Endothelial cell of umbilical vein (primary cell): Measurements from ENCODE around the gene SFSWAP.

Experiments used
- EZH2 ChIP-seq: IDR thresholded peaks from 2 replicates; pipeline ENCODE4 v1.6.1; 2012; ENCODE audit warnings: borderline replicate concordance, low read depth, mild to moderate bottlenecking, moderate library complexity, low read length, inconsistent platforms; ENCODE audit not compliant: severe bottlenecking
- GATA2 ChIP-seq: IDR thresholded peaks from 2 replicates; pipeline ENCODE4 v1.7.0; 2011; ENCODE audit warnings: low read depth, mild to moderate bottlenecking, moderate library complexity, mixed read lengths, low read length; ENCODE audit not compliant: insufficient read length, insufficient read depth
- POLR2A ChIP-seq: IDR thresholded peaks from 2 replicates; pipeline ENCODE4 v1.6.1; 2012; ENCODE audit warnings: low read depth, mild to moderate bottlenecking, control low read depth, low read length
- POLR2AphosphoS5 ChIP-seq: IDR thresholded peaks from 2 replicates; pipeline ENCODE4 v1.6.1; 2012; ENCODE audit warnings: low read depth, mild to moderate bottlenecking, control low read depth, low read length, moderate library complexity; ENCODE audit not compliant: insufficient read depth
- TF ChIP-seq, protein P1 (sequence below), 2 donors: IDR thresholded peaks; 1 replicate in 1 of 2; 2 replicates in 1 of 2; pipeline ENCODE4 v1.5.1; 2011; ENCODE audit warnings: low read length in 2 of 2, mild to moderate bottlenecking in 2 of 2, moderate library complexity in 2 of 2, control low read depth in 1 of 2, inconsistent platforms in 1 of 2, low read depth in 1 of 2; ENCODE audit not compliant: insufficient read depth in 1 of 2; ENCODE audit errors: extremely low read depth in 1 of 2
- TF ChIP-seq, protein P2 (sequence below): IDR thresholded peaks from 2 replicates; pipeline ENCODE4 v1.6.1; 2011; ENCODE audit not compliant: insufficient read depth, insufficient read length

DNA sequence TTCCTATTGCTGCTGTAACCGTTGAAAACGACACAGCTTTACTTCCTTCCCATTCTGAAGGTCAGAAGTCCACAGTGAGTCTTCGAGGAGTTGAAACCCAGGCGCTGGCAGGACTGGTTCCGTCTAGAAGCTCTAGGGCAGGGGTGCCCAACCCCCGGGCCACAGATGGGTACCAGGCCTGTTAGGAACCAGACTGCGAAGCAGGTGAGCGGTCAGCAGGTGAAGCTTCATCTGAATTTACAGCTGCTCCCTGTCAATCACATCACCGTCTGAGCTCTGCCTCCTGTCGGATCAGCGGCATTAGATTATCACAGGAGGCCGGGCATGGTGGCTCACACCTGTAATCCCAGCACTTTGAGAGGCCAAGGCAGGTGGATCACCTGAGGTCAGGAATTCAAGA is 12.6 kb upstream of the SFSWAP start:
- no peak for TF ChIP-seq POLR2A
- no peak for TF ChIP-seq EZH2
- TF ChIP-seq, protein P1, sequence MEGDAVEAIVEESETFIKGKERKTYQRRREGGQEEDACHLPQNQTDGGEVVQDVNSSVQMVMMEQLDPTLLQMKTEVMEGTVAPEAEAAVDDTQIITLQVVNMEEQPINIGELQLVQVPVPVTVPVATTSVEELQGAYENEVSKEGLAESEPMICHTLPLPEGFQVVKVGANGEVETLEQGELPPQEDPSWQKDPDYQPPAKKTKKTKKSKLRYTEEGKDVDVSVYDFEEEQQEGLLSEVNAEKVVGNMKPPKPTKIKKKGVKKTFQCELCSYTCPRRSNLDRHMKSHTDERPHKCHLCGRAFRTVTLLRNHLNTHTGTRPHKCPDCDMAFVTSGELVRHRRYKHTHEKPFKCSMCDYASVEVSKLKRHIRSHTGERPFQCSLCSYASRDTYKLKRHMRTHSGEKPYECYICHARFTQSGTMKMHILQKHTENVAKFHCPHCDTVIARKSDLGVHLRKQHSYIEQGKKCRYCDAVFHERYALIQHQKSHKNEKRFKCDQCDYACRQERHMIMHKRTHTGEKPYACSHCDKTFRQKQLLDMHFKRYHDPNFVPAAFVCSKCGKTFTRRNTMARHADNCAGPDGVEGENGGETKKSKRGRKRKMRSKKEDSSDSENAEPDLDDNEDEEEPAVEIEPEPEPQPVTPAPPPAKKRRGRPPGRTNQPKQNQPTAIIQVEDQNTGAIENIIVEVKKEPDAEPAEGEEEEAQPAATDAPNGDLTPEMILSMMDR (IDR thresholded peaks at IDR 0.05; ENCODE audit: extremely low read depth in 1 of 2, insufficient read depth in 1 of 2, low read depth in 1 of 2, low read length in 2 of 2): no peak
- no peak for TF ChIP-seq GATA2
- TF ChIP-seq, protein P2, sequence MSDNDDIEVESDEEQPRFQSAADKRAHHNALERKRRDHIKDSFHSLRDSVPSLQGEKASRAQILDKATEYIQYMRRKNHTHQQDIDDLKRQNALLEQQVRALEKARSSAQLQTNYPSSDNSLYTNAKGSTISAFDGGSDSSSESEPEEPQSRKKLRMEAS: no peak
- TF ChIP-seq POLR2AphosphoS5: no peak
